ENCODE data around the gene PRSS22.

PRSS22 gene

GRCh38 chr16:2895813-2896212 lies 37.8 kb upstream of the PRSS22 start:
- no peak overlapping the region for H3K4me3 ChIP-seq (ENCODE audit: low read depth, low read length)

GRCh38 chr16:2894231-2894630 lies 36.3 kb upstream of the PRSS22 start:
- TF ChIP-seq, protein P1, sequence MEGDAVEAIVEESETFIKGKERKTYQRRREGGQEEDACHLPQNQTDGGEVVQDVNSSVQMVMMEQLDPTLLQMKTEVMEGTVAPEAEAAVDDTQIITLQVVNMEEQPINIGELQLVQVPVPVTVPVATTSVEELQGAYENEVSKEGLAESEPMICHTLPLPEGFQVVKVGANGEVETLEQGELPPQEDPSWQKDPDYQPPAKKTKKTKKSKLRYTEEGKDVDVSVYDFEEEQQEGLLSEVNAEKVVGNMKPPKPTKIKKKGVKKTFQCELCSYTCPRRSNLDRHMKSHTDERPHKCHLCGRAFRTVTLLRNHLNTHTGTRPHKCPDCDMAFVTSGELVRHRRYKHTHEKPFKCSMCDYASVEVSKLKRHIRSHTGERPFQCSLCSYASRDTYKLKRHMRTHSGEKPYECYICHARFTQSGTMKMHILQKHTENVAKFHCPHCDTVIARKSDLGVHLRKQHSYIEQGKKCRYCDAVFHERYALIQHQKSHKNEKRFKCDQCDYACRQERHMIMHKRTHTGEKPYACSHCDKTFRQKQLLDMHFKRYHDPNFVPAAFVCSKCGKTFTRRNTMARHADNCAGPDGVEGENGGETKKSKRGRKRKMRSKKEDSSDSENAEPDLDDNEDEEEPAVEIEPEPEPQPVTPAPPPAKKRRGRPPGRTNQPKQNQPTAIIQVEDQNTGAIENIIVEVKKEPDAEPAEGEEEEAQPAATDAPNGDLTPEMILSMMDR (IDR thresholded peaks at IDR 0.05; ENCODE audit: borderline replicate concordance, insufficient read depth, low read depth, low read length), result no peak
- no peak overlapping the region for H3K4me3 ChIP-seq (ENCODE audit: low read depth, low read length)

More at GRCh38 chr16:2895813-2896212, 37.8 kb upstream of the PRSS22 start:
- TF ChIP-seq, protein P1 (IDR thresholded peaks at IDR 0.05; ENCODE audit: borderline replicate concordance, insufficient read depth, low read depth, low read length), result no peak

GRCh38 chr16:2884041-2884451 lies 26.1 kb upstream of the PRSS22 start:
- TF ChIP-seq, protein P1 (IDR thresholded peaks at IDR 0.05; ENCODE audit: borderline replicate concordance, insufficient read depth, low read depth, low read length), result no peak
- H3K4me3 ChIP-seq (ENCODE audit: low read depth, low read length), result peak overlapping the region; percentile 92

- peak overlapping the region; percentile 92 for H3K4me3 ChIP-seq (ENCODE audit: low read depth, low read length)
- TF ChIP-seq, protein P1 (IDR thresholded peaks at IDR 0.05; ENCODE audit: borderline replicate concordance, insufficient read depth, low read depth, low read length), result no peak
These were observed 25.5 kb upstream of the PRSS22 start for GRCh38 chr16:2883458-2883908.

DNA sequence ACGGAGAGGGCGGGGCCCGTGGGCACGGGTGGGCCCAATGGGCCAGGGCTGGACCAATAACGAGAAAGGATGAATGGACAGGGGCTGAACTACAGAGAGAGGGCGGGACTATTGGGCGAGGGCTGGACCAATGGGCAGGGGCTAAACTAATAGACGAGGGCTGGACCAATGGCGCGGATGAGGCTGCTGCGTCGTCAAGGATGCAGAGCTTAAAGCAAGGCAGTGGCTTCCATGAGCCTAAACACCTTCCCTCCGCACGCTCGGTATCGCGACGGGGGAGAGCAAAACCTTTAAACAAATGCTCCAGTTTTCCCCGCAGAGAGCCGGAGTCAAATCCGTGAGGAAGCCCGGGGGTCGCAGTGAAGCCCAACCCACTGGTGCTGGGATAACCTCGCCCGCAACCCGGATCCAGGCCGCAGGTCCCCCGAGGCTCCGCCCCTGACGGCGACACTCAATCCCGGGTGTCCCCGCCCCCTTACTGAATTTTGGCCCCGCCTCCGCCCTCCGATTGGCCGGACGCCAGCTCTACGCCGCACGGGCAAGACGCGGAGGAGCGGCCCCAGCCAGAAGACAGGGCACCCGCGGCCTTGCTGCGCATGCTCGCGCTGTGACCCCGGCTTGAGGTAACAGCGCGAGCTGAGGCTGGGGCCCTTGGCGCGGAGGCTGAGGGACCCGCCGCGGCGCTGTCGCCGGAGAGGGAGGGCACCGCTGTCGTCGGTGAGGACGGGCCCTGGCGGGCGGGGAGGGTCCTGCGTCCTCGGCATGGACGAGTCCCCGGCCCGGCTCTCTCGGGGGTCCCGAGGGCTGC lies 24.9 kb upstream of the PRSS22 start, which contains the start of gene FLYWCH2:
Gene FLYWCH2 (plus strand): TSS at position 566 of the 808 bp plus-strand sequence. CDS start 13,235 bp downstream, outside the sequence.
- TF ChIP-seq, protein P1 (IDR thresholded peaks at IDR 0.05; ENCODE audit: borderline replicate concordance, insufficient read depth, low read depth, low read length), result 0 out of 2 replicates have a peak, but pooled peaks have one; percentile 1
- H3K4me3 ChIP-seq (ENCODE audit: low read depth, low read length), result peak within 1 kb of the TSS; percentile 92

- TF ChIP-seq, protein P1 (IDR thresholded peaks at IDR 0.05; ENCODE audit: borderline replicate concordance, insufficient read depth, low read depth, low read length), result no peak
- peak overlapping the region; percentile 92 for H3K4me3 ChIP-seq (ENCODE audit: low read depth, low read length)
These were observed 24.0 kb upstream of the PRSS22 start for GRCh38 chr16:2881783-2882649.

Measured in GM12875 (cell line).